ENCODE results near the gene PCYT2.

The PCYT2 gene

GRCh38 chr17:81890447-81891302 is 20.5 kb downstream of the PCYT2 start:
- Mint-ChIP-seq H3K4me3 (peak overlapping the region; percentile 85 to 90 (median 87)), H3K36me3 (ENCODE audit: low read depth) (peaks cover 35% of the 10 kb centered on the region), H3K9me3 (no peaks in the 10 kb centered on the region), H3K27ac (peak overlapping the region in 2 of 3 experiments; percentile 50 to 71), H3K4me1 (peaks cover 4% of the 10 kb centered on the region), H3K27me3 (ENCODE audit: low read depth) (no peaks in the 10 kb centered on the region)
- TF ChIP-seq CTCF (IDR thresholded peaks at IDR 0.05; ENCODE audit: unreplicated experiment in 3 of 3), result no peak

- Mint-ChIP-seq H3K4me3 (peak overlapping the region; percentile 85 to 90 (median 87)), H3K27me3 (ENCODE audit: low read depth) (no peaks in the 10 kb centered on the region), H3K27ac (peak overlapping the region in 2 of 3 experiments; percentile 24 to 41), H3K4me1 (peaks cover 4% of the 10 kb centered on the region), H3K36me3 (ENCODE audit: low read depth) (peaks cover 39% of the 10 kb centered on the region), H3K9me3 (no peaks in the 10 kb centered on the region)
- TF ChIP-seq CTCF (IDR thresholded peaks at IDR 0.05; ENCODE audit: unreplicated experiment in 3 of 3), result no peak
Measured at GRCh38 chr17:81889602-81890001, 21.6 kb downstream of the PCYT2 start.

GRCh38 chr17:81888988-81889595 is 22.1 kb downstream of the PCYT2 start:
- Mint-ChIP-seq H3K9me3 (no peaks in the 10 kb centered on the region), H3K4me3 (peak overlapping the region; percentile 83 to 87 (median 85)), H3K27me3 (ENCODE audit: low read depth) (no peaks in the 10 kb centered on the region), H3K27ac (peak overlapping the region in 2 of 3 experiments; percentile 24 to 41), H3K36me3 (ENCODE audit: low read depth) (peaks cover 44% of the 10 kb centered on the region), H3K4me1 (peaks cover 4% of the 10 kb centered on the region)
- TF ChIP-seq CTCF (IDR thresholded peaks at IDR 0.05; ENCODE audit: unreplicated experiment in 3 of 3), result no peak

GRCh38 chr17:81888105-81888987 is 22.9 kb downstream of the PCYT2 start:
- H3K36me3 Mint-ChIP-seq (ENCODE audit: low read depth), result peaks cover 46% of the 10 kb centered on the region
- H3K27me3 Mint-ChIP-seq (ENCODE audit: low read depth), result no peaks in the 10 kb centered on the region
- H3K4me1 Mint-ChIP-seq, result peaks cover 4% of the 10 kb centered on the region
- H3K9me3 Mint-ChIP-seq, result no peaks in the 10 kb centered on the region
- H3K4me3 Mint-ChIP-seq, result peak overlapping the region; percentile 74 to 87 (median 85)
- TF ChIP-seq CTCF (IDR thresholded peaks at IDR 0.05; ENCODE audit: unreplicated experiment in 3 of 3), result no peak
- H3K27ac Mint-ChIP-seq, result no peak overlapping the region

GRCh38 chr17:81885869-81886548 is 25.2 kb downstream of the PCYT2 start:
- Mint-ChIP-seq H3K4me3 (peak overlapping the region in 1 of 3 experiments; percentile 45), H3K9me3 (no peaks in the 10 kb centered on the region), H3K36me3 (ENCODE audit: low read depth) (peaks cover 58% of the 10 kb centered on the region), H3K27me3 (ENCODE audit: low read depth) (no peaks in the 10 kb centered on the region), H3K4me1 (peaks cover 4% of the 10 kb centered on the region), H3K27ac (no peak overlapping the region)
- no peak for TF ChIP-seq CTCF (IDR thresholded peaks at IDR 0.05; ENCODE audit: unreplicated experiment in 3 of 3)
